GM12892 (cell line): Measurements from ENCODE around the gene FAM20C.

Experiments
- POLR2A ChIP-seq: IDR thresholded peaks from 2 replicates; pipeline ENCODE4 v1.6.1; 2011; ENCODE audit warnings: low read depth, low read length, control low read depth
- POLR2AphosphoS5 ChIP-seq: IDR thresholded peaks from 2 replicates; pipeline ENCODE4 v1.6.1; 2011; ENCODE audit warnings: low read depth, low read length, control low read depth

DNA sequence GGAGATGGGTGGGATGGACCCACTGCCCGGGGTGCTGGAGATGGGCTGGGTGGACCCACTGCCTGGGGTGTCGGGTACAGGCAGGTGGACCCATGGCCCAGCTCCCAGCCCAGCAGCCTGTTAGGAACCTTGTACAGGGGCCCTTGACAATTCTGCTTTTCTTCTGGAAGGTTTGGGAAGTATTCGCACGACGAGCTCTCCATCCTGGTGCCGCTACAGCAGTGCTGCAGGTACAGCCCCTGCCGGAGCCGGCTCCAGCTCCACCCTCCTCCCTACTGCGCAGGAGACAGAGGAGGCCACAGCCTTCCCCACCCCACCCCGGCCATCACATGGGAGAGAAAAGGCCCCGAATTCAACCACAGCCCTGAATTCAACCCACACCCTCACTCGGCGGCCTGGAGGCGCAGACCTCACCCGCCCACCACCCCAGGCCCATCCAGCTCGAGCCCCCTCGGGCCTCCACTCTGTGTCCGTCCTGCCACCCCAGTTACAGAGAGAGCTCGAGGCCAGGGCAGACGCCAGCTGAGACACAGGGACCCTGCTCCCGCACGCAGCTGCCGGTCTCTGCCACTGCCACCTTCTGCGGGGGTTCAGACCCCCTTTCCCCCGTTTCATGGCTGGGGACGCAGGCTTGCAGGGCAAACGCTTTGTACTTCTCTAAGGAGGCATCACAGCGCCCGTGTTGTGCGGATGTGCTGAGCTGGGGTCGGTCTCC is 66.3 kb downstream of the FAM20C start:
- TF ChIP-seq POLR2A (no peak), POLR2AphosphoS5 (no peak)
